GM19023 (cell line): ENCODE data around the gene CELSR1.

ENCODE experiments used
- ATAC-seq: cut with Tn5 transposase; IDR thresholded peaks from one replicate; pipeline ENCODE4 v1.9.1; 2021; ENCODE audit warnings: mild to moderate bottlenecking, moderate library complexity; ENCODE audit not compliant: unreplicated experiment

CELSR1 gene

DNA sequence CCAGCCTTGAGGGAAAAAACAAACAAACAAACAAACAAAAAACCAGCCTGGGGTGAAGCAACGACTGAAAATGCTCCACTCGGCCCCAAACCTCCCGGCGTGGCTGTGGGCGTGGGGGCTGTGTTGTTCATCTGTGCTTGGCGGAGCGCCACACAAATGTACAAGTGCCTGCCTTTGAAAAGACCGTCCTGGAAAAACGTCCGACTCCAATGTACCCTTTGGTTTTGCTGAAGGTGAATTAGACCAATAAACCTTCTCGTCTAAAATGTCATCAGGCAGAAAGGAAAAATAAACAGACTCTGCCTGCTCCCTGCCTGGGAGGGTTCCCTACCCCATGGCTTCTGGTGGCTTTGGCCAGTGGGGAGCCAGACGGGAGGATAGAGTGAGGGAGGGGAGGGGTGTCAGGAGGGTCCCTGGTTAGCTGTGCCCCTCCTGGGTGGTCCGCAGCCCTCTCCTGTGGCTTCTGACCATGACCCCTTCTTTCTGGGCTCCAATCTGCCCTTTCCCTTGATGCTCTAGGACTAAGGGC lies 108.0 kb downstream of the CELSR1 start:
- ATAC-seq: no peak

- no peak for ATAC-seq
Measured at GRCh38 chr22:46428602-46429324, 108.7 kb downstream of the CELSR1 start.

- no peak for ATAC-seq
Measured at GRCh38 chr22:46428171-46428570, 109.2 kb downstream of the CELSR1 start.

GRCh38 chr22:46425016-46425415 lies 112.4 kb downstream of the CELSR1 start:
- no peak for ATAC-seq

DNA sequence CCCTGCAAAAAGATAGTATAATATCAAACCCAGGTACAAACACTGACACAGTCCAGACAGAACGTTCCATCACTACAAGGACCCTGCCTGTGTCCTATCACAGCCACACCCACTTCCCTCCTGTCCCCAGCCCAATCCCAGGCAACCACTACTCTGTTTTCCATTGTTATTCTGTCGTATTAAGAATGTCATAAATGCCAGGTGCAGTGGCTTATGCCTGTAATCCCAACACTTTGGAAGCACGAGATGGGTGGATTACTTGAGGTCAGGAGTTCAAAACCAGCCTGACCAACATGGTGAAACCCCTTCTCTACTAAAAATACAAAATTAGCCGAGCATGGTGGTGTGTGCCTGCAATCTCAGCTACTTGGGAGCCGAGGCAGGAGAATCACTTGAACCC lies 112.9 kb downstream of the CELSR1 start:
- ATAC-seq: no peak

- ATAC-seq: no peak
Measured at GRCh38 chr22:46422896-46423295, 114.5 kb downstream of the CELSR1 start.

GRCh38 chr22:46421267-46421666 lies 116.2 kb downstream of the CELSR1 start:
- no peak for ATAC-seq

DNA sequence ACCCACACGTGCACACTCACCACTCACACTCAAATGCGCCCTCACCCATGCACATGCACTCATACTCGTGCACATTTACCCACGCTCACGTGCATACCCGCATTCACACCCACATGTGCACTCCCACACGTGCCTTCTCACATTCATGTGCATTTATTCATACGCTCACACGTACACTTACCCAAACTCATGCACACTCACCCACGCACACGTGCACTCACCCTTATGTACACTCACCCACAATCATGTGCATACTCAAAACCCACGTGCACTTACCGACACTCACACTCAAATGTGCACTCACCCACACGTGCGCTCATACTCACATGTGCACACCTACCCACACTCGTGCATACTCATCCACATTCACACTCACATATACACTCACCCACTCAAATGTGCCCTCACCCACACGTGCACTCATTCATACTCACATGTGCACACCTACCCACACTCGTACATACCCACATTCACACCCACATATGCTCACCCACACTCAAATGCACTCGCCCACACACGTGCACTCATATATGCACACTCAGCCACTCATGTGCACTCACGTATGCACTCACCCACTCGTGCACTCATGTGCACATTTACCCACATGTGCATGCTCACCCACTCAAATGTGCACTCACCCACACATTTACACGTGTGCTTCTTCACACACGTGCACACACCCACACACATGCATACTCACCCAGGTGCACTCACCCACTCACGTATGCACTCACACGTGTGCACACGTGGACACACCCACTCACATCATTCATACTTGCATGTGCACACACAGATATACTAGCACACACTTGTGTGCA lies 117.5 kb downstream of the CELSR1 start:
- no peak for ATAC-seq

- no peak for ATAC-seq
Measured at GRCh38 chr22:46418827-46419226, 118.6 kb downstream of the CELSR1 start.

DNA sequence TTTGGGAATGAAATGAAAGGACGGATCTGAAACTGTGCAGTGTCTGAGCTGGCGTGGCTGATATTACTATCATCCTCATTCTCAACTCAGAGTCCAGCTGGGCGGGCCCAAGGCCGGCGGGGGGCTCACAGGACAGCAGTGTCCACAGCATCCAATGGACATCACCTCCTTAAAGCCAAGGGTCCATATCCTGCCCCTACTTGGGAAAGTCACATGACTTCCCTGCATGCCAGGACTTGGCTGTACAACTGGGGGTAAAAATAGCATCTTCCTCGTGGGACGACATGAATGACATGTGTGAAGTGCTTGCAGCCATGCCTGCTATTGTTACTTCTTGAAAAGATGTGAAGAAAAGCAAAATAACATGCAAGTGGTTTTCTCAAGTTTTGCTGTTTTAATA lies 119.7 kb downstream of the CELSR1 start:
- ATAC-seq: no peak

DNA sequence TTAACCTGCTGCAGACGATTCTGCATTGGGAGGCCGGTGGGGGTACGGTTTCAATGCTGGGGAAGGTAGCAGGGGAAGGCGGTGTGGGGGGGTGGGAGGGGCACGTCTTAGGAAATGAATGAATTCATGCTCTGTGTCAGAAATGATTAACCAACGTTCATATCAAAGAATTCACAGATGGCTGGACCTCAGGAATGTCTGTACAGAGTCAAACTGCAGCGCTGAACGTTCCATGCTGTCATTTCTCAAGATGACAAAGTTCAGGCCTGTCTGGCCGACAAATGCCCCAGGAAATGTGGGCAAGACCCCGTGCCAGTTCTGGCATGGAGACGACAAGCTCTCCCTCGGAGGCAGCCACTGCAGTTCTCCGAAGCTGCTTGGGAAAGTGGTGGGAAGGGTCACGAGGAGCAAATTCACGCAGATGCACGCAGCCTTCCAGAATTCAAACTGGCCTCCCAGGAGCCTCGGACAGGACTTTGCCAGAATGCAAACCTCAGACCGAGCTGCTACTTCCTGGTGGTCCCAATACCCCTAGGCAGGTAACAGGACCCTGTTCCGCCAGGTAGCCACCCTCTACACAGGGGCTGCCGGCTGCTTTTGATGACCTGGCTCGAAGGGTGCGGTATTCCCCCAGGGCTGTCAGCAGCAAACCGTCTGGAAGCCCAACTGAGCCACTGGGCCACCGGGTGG lies 120.4 kb downstream of the CELSR1 start:
- no peak for ATAC-seq

- no peak for ATAC-seq
Measured at GRCh38 chr22:46416520-46416871, 120.9 kb downstream of the CELSR1 start.

DNA sequence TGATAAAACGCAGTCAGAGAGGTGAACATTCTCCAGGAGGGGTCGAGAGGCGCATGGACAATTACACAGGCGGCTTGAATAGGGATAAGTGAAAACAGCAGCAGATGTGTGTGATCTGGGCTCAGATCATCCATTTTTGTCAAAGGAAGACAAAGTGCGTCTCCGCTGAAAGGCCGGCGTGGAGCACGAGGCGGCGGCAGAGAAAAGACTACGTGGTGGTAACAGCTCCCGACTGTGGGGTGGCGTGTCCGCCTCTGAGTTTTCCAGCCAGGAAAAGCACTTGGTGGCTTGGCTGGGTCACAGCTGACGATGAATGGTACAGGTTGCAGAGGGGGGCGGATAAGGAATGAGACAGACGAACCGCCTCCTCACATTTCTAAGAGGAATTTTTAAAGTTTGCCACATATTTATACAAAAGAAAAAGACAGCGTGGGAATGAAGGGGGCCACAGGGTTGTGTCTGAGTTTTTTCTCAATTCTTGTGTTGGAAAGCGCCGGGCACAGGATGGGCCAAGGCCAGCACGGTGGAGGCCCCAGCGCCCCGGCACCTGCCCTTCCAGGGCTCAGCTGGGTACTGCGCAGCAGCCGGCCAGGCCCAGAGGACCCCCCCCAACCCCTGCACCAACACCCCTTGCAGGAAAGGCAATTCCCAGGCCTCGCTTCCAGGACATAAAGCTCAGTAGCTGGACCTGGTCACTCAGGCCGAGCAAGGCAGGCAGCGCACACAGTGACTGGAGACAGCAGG lies 121.5 kb downstream of the CELSR1 start:
- no peak for ATAC-seq

GRCh38 chr22:46414704-46415103 lies 122.7 kb downstream of the CELSR1 start:
- ATAC-seq: no peak

GRCh38 chr22:46413725-46414379 lies 123.6 kb downstream of the CELSR1 start:
- no peak for ATAC-seq

GRCh38 chr22:46411347-46411746 lies 126.1 kb downstream of the CELSR1 start:
- ATAC-seq: no peak

GRCh38 chr22:46410291-46410808 lies 127.1 kb downstream of the CELSR1 start:
- no peak for ATAC-seq

- no peak for ATAC-seq
Measured at GRCh38 chr22:46409631-46410210, 127.7 kb downstream of the CELSR1 start.

DNA sequence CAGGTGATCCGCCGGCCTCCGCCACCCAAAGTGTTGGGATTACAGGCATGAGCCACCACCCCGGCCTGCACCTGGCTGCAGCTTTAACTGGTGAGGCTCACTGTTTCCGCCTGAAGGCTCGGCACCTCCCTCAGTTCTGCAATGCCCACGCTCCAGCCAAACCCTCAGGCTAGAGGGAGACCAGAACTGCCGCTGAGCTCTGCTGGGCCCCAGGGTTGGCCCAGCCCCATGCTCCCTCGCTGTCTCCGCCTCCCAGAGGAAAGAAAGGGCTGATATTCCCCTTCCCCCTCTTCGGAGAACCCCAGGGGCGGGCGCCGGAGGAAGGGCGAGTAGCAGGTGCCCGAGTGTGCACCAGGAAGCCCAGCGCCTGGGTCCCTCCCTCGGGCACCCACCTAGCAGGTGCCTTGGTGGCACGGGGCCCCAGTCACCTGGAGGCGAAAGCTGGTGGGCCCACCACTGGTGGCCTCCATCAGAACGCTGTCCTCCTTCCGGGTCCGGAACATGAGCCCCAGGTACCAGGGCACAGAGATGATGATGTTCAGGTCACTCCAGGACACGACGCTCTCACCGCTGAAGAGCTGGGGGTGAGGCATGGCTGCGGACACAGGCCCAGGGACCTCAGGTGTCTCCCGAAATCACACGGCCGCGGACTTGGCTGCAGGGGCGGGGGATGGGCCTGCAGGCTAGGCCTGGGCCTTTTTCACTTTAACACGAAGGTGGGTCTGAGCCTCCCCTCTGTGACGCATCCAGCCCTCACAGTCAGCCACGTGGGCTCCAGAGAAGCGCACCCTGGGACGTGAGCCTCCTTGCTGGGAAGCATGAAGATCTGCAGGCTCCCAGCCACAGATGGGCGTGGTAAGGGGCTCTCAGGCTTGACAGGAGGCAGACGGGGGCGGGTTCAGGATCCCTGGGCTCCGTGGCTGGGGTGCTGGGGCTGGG lies 128.6 kb downstream of the CELSR1 start:
- ATAC-seq: no peak
